ENCODE results near the gene EBF3.

DNA sequence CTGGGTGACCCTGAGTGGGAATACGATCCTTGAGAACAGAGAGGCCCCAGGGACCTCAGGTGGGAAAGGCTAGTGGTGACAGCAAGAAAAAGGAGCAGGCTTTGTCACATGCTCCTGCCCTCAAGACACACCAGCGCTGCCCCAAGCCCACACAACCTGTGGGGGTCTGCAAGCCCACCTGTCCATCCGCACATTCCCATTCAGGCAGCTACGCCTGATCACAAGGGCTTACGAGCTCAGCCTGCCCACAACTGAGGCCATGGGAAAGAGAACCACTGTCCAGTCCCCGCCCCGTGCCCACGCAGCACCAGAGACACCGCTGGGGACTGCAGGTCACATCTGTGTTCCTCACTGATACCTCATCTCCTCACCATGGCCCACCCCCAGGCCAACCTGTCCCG is 26.7 kb downstream of the EBF3 start:
- TF ChIP-seq POLR2AphosphoS5 (IDR thresholded peaks at IDR 0.05; ENCODE audit: borderline replicate concordance, low read depth, low read length): no peak
- no peak for TF ChIP-seq EZH2 (IDR thresholded peaks at IDR 0.05)
- no peak for TF ChIP-seq FOXP2 (optimal IDR thresholded peaks at IDR 0.05; ENCODE audit: control extremely low read depth, extremely low read length, insufficient read depth)
